Endothelial cell of umbilical vein (primary cell): ENCODE measurements around the gene PARD3B. TPM values are rescaled to one million over a fixed set of nuclear protein-coding genes. Genes with fewer than 3 reads are reported as not detected.

Experiments
- BruUV-seq: library from RNA; stranded (reverse); fragments of 400-500 nt; replicated peaks from 2 replicates; lab custom pipeline; 2021; lab: Mats Ljungman, UMichigan
- CTCF ChIA-PET: fragments of 300-600, 350-600 bp; sonication (Branson Sonifier 250); formaldehyde crosslinking; loops from one replicate; lab custom pipeline; 2021; ENCODE audit warnings: antibody characterized with exemption, inconsistent platforms; lab: Charles Lee
- POLR2A ChIA-PET: fragments of 300-600, 350-600 bp; sonication (Branson Sonifier 250); formaldehyde crosslinking; loops from one replicate; lab custom pipeline; 2021; ENCODE audit warnings: antibody characterized with exemption, inconsistent platforms; lab: Charles Lee
- DNase-seq: peaks from one replicate; pipeline ENCODE4 v3.0.0-alpha.2; 2011; ENCODE audit warnings: low read depth, low spot score
- FAIRE-seq: peaks from 2 replicates; lab custom pipeline; 2011; peaks lifted over from hg19 to GRCh38; lab: Jason Lieb, UNC
- H2AFZ ChIP-seq: 2 replicates; pipeline ENCODE4 v1.6.0; 2012; ENCODE audit warnings: low read depth, low read length, control low read depth, inconsistent platforms
- H3K27ac ChIP-seq: 2 replicates; pipeline ENCODE4 v1.5.1; 2011; ENCODE audit warnings: low read depth, mild to moderate bottlenecking, control low read depth, low read length, moderate library complexity; ENCODE audit not compliant: insufficient read depth
- H3K27me3 ChIP-seq, 2 experiments: 2 replicates each; pipeline versions ENCODE4 v1.6.0 to v1.6.1; 2011; ENCODE audit warnings: low read length in 2 of 2, mixed read lengths in 1 of 2; ENCODE audit not compliant: control insufficient read depth in 2 of 2, insufficient read depth in 2 of 2
- H3K36me3 ChIP-seq, 2 experiments: 2 replicates in 1 of 2; 3 replicates in 1 of 2; pipeline ENCODE4 v1.5.1; 2011; ENCODE audit warnings: low read length in 2 of 2, mild to moderate bottlenecking in 1 of 2, moderate library complexity in 1 of 2; ENCODE audit not compliant: control insufficient read depth in 2 of 2, insufficient read depth in 2 of 2; ENCODE audit errors: extremely low read depth in 1 of 2
- H3K4me1 ChIP-seq: 3 replicates; pipeline ENCODE4 v1.5.1; 2011; ENCODE audit warnings: mild to moderate bottlenecking, low read length; ENCODE audit not compliant: control insufficient read depth, insufficient read depth; ENCODE audit errors: extremely low read depth
- H3K4me2 ChIP-seq: 2 replicates; pipeline ENCODE4 v1.6.1; 2011; ENCODE audit warnings: low read length, control low read depth, mixed read lengths; ENCODE audit not compliant: insufficient read depth
- H3K4me3 ChIP-seq, 3 experiments: fragments of 200-600 bp in 1 of 3; sonication (generic), shearing (Covaris generic) in 1 of 3; replicated peaks in 1 of 3; 2 replicates each; pipeline ENCODE4 v1.5.1; 2011 to 2016; ENCODE audit warnings: control low read depth in 3 of 3, low read length in 3 of 3, mild to moderate bottlenecking in 2 of 3, inconsistent platforms in 1 of 3, low read depth in 1 of 3, moderate library complexity in 1 of 3; ENCODE audit not compliant: insufficient read depth in 1 of 3
- H3K79me2 ChIP-seq: 2 replicates; pipeline ENCODE4 v1.6.0; 2012; ENCODE audit warnings: low read length, inconsistent platforms; ENCODE audit not compliant: control insufficient read depth, insufficient read depth
- H3K9ac ChIP-seq: replicated peaks from 2 replicates; pipeline ENCODE3; 2011; ENCODE audit warnings: low read length, control low read depth; ENCODE audit not compliant: insufficient read depth; ENCODE audit errors: extremely low read depth
- H3K9me1 ChIP-seq: replicated peaks from 3 replicates; pipeline ENCODE4 v1.6.0; 2011; ENCODE audit warnings: mild to moderate bottlenecking, low read length; ENCODE audit not compliant: control insufficient read depth, insufficient read depth; ENCODE audit errors: extremely low read depth
- H3K9me3 ChIP-seq: replicated peaks from 2 replicates; pipeline ENCODE4 v1.5.1; 2012; ENCODE audit warnings: low read length, inconsistent platforms; ENCODE audit not compliant: control insufficient read depth, insufficient read depth
- H4K20me1 ChIP-seq: replicated peaks from 2 replicates; pipeline ENCODE3; 2011; ENCODE audit warnings: mild to moderate bottlenecking, low read length; ENCODE audit not compliant: control insufficient read depth, insufficient read depth; ENCODE audit errors: extremely low read depth
- EZH2 ChIP-seq: IDR thresholded peaks from 2 replicates; pipeline ENCODE4 v1.6.1; 2012; ENCODE audit warnings: borderline replicate concordance, low read depth, mild to moderate bottlenecking, moderate library complexity, low read length, inconsistent platforms; ENCODE audit not compliant: severe bottlenecking
- FOS ChIP-seq: IDR thresholded peaks from 2 replicates; pipeline ENCODE4 v1.6.1; 2011; ENCODE audit warnings: mild to moderate bottlenecking, low read length, moderate library complexity, borderline replicate concordance; ENCODE audit not compliant: insufficient read depth
- GATA2 ChIP-seq: IDR thresholded peaks from 2 replicates; pipeline ENCODE4 v1.7.0; 2011; ENCODE audit warnings: low read depth, mild to moderate bottlenecking, moderate library complexity, mixed read lengths, low read length; ENCODE audit not compliant: insufficient read length, insufficient read depth
- JUN ChIP-seq: IDR thresholded peaks from 2 replicates; pipeline ENCODE4 v1.6.1; 2011; ENCODE audit warnings: borderline replicate concordance, low read depth; ENCODE audit not compliant: insufficient read length, insufficient read depth
- MYC ChIP-seq: IDR thresholded peaks from one replicate; pipeline ENCODE4 v1.6.1; 2011; ENCODE audit warnings: mild to moderate bottlenecking, low read depth, low read length
- POLR2A ChIP-seq: IDR thresholded peaks from 2 replicates; pipeline ENCODE4 v1.6.1; 2012; ENCODE audit warnings: low read depth, mild to moderate bottlenecking, control low read depth, low read length
- POLR2AphosphoS5 ChIP-seq: IDR thresholded peaks from 2 replicates; pipeline ENCODE4 v1.6.1; 2012; ENCODE audit warnings: low read depth, mild to moderate bottlenecking, control low read depth, low read length, moderate library complexity; ENCODE audit not compliant: insufficient read depth
- dilution Hi-C: fragments of 300-500 bp; cut with MboI; formaldehyde crosslinking; loops from one replicate; pipeline ENCODE4 v1.15.0; 2019; ENCODE audit warnings: low sequenced_read_pairs; ENCODE audit not compliant: extremely low pct_ligation_motif_present
- intact Hi-C: fragments of 100-400 bp; cut with micrococcal nuclease; formaldehyde crosslinking; loops from one replicate; pipeline ENCODE4 v1.10.0; 2022
- polyA plus RNA-seq, 4 experiments: library from polyadenylated mRNA; depleted of rRNA in 3 of 4; stranded (reverse) in 3 of 4; unstranded in 1 of 4; fragments of >200 nt; gene quantifications; 2 replicates each; pipeline versions ENCODE4 v1.2.1 to v1.2.3, GENCODE V29; 2011 to 2012; ENCODE audit warnings: missing spikeins in 1 of 4
- total RNA-seq: library from RNA; stranded (reverse); gene quantifications from 2 replicates; pipeline ENCODE4 v1.2.3, GENCODE V29; 2021
- TF ChIP-seq, protein P1 (sequence below): IDR thresholded peaks from 2 replicates; pipeline ENCODE4 v1.6.1; 2011; ENCODE audit not compliant: insufficient read depth, insufficient read length
- TF ChIP-seq, protein P2 (sequence below), 2 donors: IDR thresholded peaks; 1 replicate in 1 of 2; 2 replicates in 1 of 2; pipeline ENCODE4 v1.5.1; 2011; ENCODE audit warnings: low read length in 2 of 2, mild to moderate bottlenecking in 2 of 2, moderate library complexity in 2 of 2, control low read depth in 1 of 2, inconsistent platforms in 1 of 2, low read depth in 1 of 2; ENCODE audit not compliant: insufficient read depth in 1 of 2; ENCODE audit errors: extremely low read depth in 1 of 2

The PARD3B gene
- total and polyA plus RNA-seq, 2 donors (not counting 3 experiments of a cell fraction or from before 2014, with no cell fraction given): 2.2 to 30.9 TPM

DNA sequence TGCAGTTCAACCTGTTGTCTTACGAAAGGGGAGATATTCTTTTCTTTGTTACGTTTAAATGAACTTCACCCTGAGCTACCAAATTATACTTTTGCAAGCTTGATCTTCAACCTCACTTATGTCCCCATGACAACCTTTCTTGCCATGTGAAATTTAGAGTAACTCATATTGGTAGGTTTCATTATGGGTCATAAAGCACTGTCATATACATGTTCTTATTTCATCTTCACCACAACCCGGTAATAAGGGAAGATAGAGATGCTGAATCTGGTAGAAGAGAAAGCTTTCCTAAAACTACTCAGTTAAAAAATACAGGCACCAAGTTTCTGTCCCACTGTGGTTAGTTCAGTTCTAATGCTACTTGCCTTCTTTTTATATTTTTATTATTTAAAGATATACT, 928.5 kb downstream of the PARD3B start:
- Histone ChIP-seq H3K27ac (no peak overlapping the region), H4K20me1 (no peaks in the 10 kb centered on the region), H3K9ac (no peak overlapping the region), H3K9me3 (no peaks in the 10 kb centered on the region), H2AFZ (no peak overlapping the region), H3K9me1 (no peaks in the 10 kb centered on the region), H3K4me1 (peaks cover 4% of the 10 kb centered on the region), H3K27me3 (no peaks in the 10 kb centered on the region), H3K4me2 (no peak overlapping the region), H3K36me3 (no peaks in the 10 kb centered on the region), H3K4me3 (no peak overlapping the region), H3K79me2 (no peaks in the 10 kb centered on the region)
- no peak for DNase-seq
- POLR2A ChIA-PET: no interaction called here
- dilution Hi-C loops (no loop called here), intact Hi-C loops (no loop called here)
- TF ChIP-seq POLR2AphosphoS5: no peak
- TF ChIP-seq GATA2: no peak
- TF ChIP-seq JUN: no peak
- no peak for TF ChIP-seq FOS
- TF ChIP-seq, protein P1, sequence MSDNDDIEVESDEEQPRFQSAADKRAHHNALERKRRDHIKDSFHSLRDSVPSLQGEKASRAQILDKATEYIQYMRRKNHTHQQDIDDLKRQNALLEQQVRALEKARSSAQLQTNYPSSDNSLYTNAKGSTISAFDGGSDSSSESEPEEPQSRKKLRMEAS: no peak
- no peak for TF ChIP-seq MYC
- TF ChIP-seq EZH2: no peak
- no peak for TF ChIP-seq POLR2A
- TF ChIP-seq, protein P2, sequence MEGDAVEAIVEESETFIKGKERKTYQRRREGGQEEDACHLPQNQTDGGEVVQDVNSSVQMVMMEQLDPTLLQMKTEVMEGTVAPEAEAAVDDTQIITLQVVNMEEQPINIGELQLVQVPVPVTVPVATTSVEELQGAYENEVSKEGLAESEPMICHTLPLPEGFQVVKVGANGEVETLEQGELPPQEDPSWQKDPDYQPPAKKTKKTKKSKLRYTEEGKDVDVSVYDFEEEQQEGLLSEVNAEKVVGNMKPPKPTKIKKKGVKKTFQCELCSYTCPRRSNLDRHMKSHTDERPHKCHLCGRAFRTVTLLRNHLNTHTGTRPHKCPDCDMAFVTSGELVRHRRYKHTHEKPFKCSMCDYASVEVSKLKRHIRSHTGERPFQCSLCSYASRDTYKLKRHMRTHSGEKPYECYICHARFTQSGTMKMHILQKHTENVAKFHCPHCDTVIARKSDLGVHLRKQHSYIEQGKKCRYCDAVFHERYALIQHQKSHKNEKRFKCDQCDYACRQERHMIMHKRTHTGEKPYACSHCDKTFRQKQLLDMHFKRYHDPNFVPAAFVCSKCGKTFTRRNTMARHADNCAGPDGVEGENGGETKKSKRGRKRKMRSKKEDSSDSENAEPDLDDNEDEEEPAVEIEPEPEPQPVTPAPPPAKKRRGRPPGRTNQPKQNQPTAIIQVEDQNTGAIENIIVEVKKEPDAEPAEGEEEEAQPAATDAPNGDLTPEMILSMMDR (IDR thresholded peaks at IDR 0.05; ENCODE audit: extremely low read depth in 1 of 2, insufficient read depth in 1 of 2, low read depth in 1 of 2, low read length in 2 of 2): no peak
- CTCF ChIA-PET: interaction anchor here (1.1 to 2.0 kb wide), 3 partner anchors 9 to 202 kb away, joined by 3 to 7 read pairs (median 3); no protein-coding TSS in a partner anchor
- no TSS peak for BruUV-seq
- no peak for FAIRE-seq
